ENCODE data around the gene PRXL2C.
"Not testable (repeated sequence)": the region's sequence is repeated elsewhere in the genome, so short reads cannot be mapped to it uniquely, and the experiment has no call there.

The PRXL2C gene

DNA sequence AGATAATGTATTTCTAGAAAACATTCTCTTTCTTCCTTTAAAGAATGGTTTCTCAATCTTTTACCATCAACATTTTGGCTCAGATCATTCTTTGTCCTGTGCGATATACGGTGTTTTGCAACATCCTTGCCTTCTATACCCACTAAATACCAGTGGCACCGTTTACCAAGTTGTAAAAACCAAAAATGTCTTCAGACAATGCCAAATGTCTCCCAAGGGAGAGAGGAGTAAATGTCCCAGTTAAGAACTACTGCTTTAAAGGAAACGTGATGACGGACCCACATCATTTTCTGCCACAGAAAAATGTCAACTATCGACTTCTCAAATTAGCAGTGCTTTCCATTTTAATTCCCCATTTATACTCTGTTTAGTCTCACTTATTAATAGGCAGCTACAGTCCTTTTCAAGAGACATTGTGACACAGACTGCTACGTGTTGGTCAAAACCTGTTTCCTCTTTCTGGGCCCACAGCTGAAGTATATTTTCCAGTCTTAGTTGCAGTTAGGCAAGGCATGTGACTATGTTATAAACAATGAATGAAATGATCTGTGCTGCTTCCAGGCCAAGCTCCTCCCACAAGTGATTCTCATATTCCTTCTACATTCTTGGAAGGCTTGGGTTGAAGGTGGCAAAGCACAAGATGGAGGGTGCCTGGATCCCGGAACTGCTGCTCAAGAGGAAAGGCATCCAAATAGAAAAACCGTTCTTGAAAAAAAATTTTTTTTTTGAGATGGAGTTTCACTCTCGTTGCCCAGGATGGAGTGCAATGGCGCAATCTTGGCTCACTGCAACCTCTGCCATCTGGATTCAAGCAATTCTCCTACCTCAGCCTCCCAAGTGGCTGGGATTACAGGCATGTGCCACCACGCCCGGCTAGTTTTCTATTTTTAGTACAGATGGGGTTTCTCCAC lies 8.8 kb downstream of the PRXL2C start:
- no peak for DNase-seq

DNA sequence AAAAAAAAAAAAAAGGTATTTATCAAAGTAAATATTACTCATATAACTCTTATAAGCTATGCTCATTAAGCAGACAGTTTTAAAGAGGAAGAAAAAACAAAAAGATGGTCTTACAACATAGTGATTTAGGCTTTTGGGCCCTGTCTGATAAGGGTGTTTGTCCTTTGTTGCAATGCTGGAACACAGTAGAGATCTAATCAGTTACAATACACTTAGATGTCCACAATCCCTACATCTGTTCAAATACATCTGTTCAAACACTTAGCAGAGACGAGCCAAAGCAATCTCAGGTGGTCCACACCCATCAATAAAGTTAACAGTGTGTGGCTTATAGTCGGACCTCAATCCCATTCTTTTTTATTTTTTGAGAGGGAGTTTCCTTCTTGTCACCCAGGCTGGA lies 11.0 kb downstream of the PRXL2C start:
- DNase-seq, result peak; percentile 4 to 66

DNA sequence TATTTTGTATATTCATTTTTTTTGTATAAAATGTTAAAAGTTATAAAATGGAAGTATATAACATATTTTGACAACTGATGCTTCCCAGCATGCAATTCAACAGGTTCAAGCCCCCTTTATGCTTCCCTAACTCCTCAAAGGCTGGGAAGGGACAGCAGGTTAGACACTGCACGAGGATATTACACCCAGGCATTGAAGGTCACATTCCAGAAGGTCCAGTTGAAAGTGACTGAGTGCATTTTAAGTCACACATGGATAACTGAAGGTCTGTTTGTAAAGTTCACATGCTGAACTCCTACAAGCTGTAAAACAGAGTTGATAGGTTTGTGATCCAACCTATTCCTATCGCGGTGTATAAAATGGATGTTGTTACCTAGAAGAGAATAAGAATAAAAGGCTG lies 13.6 kb downstream of the PRXL2C start:
- DNase-seq, result no peak

DNA sequence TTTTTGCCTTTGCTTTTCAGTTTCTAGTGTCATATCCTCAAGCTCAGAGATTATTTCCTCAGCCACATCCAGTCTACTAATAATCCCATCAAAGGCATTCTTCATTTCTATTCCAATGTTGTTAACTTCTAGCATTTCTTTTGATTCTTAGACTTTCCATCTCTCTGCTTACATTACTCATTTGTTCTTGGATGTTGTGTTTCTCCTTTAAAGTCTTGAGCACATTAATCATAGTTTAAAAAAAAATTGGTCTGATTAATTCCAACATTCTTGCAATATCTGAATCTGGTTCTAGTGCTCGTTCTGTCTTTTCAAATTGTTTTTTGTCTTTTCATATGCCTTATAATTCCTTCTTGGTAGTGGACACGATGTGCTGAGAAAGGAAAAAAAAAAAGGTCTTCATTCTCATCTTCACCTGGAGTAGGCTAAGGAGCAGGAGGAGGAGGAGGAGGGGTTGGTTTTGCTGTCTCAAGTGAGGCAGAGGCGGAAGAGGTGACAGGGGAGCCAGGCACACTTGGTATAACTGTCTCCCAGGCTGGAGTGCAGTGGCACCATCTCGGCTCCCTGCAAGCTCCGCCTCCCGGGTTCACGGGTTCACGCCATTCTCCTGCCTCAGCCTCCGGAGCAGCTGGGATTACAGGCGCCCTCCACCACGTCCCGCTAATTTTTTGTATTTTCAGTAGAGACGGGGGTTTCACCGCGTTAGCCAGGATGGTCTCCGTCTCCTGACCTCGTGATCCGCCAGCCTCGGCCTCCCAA lies 16.3 kb downstream of the PRXL2C start:
- DNase-seq, result no peak

DNA sequence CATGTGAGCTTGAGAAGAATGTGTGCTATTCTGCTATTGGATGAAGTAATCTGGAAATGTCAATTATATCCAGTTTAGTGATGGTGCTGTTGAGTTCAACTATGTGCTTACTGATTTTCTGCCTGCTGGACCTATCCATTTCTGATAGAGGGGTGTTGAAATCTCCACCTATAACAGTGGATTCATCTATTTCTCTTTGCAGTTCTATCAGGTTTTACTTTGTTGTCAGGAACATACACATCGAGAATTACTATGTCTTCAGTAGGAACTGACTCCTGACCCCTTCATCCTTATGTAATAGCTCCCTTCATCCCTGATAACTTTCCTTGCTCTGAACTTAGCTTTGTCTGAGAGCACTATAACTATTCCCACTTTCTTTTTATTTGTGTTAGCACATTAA lies 18.7 kb downstream of the PRXL2C start:
- no peak for DNase-seq

DNA sequence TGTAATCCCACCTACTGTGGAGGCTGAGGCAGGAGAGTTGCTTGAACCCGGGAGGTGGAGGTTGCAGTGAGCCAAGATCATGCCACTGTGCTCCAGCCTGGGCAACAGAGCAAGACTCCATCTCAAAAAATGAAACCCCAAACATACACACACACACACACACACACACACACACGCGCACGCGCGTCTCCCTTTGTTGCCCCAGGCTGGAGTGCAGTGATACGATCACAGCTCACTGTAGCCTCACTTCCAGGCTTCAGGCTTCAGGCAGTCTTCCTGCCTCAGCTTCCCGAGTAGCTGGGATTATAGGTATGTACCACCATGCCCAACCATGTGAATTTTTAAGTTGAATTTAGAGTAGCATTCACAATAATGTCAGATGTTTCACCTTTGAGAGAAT lies 21.5 kb downstream of the PRXL2C start:
- not testable (repeated sequence) for DNase-seq

DNA sequence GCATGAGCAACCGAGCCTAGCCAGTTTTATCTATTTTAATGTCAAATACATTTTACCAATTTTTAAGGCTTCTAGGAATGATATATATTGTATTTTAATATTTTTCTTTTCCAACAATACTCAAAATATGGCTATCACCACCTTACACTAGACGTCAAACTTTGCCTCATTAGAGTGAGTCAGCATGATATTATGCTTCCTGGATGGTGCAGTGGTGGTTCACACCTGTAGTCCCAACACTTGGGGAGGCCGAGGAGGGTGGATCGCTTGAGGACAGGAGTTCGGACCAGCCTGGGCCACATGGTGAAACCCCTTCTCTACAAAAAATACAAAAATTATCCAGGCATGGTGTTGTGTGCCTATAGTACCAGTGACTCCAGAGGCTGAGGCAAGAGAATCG lies 28.2 kb downstream of the PRXL2C start:
- DNase-seq, result no peak

DNA sequence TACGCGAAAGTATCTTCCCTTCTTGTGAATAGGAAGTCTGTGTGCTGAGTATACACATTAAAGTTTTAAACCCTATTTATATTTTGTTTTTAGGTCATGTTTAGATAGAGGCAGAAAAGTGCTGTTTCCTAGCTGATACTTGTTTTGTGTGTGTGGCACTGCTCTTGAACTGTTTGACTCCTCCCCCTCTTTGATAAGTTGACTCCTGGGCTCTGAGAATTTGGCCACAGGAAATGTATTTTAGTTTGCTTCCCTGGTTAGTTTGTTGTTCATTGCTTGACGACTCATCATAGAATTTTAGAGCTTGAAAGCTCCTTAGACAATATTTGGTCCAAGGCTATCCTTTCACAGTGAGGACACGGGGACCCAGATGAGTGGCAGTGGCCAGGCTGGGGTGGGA lies 33.5 kb downstream of the PRXL2C start:
- no peak for DNase-seq

DNA sequence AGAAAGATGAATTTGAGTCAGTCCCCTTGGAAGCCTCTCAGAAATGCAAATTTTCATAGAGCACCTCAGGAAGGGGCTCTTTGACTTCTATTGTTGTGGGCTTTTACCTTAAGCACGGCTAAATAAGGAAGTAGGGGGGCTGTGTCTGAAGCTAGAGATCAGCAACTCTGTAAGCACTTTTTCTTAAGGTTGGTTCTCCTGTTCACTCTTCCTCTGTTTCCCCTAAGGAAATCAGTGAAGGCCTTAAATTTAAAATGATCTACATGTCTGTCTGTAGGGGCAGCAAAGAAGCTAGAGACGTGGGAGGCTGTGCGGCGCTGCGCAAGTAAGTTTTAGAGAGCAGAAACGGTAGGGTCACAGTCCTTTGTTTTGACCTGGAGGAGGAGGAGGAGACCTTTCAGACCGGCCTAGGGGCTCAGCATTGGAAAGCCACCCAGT lies 34.3 kb downstream of the PRXL2C start:
- no peak for DNase-seq

DNA sequence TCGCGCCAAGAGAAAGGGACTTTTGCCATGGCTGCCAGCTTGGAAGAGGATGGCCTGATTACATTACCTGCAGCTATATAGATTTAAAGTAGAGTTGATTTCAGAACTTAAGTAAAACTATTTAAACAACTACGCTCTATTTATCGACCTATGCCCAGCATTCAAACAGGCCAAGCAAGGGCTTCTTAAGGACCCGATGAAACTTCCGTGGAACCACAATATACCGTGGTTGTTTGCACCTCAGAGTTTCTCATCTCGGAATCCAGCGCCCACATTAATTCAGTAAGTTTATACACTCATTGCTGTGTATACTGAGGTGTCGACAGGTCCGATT lies 35.0 kb downstream of the PRXL2C start:
- no peak for DNase-seq

DNA sequence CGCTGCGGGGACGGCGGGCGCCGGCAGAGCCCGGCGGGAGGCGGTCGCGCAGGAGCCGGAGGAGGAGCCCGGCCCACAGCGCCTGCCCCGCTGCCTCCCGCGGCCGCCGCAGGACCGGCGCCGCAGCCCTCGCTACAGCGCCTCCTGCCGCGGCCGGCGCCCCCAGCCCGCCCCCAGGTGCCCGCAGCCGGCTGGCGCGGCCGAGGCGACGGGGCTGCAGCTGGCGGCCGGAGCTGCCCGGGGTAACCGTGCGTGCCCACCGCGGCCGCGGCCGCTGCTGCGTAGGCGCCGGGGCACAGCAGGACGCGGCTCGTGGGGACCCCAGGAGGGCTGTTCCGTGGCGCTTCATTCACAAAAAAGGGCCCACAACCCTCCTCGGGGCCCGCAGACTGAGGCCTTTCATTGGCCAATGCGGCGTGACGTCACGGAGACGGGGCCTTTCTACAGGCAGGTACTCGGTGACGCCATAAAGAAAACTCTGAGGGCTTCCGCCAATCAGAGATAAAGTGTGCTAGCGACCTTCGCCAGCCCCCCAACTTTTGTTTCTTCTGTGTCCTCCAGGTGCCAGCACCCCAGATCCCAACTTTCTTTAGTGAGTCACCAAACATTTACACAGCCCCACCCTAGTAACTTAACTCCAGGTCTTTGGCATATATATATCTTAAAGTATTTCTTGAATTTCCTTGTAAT lies 35.5 kb downstream of the PRXL2C start, which contains the start of gene CDC14B:
Gene CDC14B (minus strand): TSS at position 353 of the 690 bp plus-strand sequence. CDS start 465 bp downstream, outside the sequence.
- peak; percentile 89 to 91 for DNase-seq

DNA sequence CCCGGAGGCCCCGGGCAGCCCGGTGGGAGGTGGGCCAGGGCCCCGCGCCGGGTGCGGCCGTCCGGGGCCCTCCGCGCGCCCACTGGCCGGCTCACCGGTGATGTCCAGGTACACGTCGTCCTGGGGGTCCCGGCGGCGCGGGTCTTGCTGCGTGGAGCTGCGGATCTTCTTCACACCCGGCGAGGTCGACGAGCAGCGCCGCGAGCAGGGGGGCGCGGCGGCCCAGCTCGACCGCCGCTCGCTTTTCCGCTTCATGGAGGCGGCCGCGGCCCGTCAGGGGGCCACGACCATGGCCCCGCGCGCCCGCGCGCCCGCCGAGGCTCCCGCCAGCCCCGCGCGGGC lies 36.0 kb downstream of the PRXL2C start:
- DNase-seq, result no peak

DNA sequence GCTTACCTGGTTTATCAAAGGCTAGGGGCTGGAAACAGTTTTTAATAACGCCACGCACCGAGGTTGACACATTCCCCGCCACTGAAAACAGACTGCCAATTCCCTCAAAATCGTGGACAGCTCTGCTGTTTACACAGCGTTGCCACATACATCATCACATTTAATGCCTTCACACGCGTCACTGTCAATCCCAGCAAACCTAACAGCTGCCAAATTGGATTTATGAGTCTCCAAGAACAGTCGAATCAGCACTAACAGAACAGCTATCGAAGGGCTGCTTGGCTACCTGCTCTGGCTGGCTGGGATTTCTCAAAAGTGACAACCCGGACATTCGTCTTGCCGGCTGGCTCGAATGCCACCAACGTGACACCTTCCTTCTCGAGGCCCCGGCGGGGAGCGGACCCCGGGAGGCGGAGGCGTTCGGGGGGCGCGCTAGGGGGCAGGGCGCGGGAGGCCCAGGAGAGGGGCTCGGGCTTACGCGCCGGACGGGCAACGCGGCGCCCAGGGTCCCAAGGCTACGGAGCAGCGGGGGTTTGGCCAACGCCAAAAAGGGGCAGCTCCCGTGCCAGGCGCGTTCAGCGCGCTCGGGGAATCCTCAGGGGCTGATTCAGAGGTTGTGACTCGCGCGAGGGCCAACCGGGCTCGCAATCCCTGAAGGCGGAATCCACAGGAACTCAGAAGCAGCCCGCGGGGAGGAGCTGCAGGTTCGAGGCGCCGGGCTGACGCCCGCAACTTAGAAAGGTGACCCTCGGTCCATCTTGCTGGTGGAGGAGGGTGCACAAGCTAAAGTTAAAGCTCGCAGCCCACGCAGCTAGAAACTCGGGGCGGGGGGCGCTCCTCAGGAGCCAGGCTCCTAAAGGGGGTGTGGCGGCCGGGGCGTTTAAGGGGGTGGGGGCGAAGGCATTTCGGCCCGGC lies 36.7 kb downstream of the PRXL2C start:
- DNase-seq, result peak; percentile 3 to 20

DNA sequence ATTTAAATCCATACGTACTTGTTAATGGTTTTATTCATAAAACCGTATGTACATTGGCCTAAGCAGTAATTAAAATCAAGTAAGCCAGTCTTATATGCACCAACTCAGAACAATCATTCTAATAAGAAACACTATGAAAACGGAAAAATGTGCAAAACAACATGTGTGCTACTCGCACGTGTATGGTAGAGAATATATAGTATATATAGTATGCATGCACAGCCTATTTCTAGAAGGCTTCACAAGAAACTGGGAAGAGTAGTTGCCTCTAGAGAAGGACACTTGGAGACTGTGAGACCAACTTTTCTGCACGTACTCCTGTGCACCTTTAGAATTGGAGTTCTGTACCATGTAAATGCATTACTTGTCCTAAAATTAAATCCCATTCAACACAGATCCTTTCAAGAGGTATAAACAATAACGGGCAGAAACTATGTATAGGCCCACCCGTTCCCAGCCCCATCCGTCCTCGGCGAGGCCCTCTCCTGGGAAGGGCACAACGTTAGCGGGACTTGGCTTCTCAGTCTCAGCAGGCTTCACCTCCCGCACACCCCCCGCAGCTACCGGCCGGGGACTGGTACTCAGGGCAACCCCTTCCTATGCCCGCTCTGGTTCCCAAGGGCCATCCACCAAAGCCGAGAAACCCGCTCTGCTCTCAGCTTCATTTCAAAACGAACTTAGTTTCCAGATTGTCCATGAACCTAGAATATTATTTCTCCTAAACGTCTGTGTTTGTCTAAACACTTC lies 37.5 kb downstream of the PRXL2C start:
- no peak for DNase-seq

DNA sequence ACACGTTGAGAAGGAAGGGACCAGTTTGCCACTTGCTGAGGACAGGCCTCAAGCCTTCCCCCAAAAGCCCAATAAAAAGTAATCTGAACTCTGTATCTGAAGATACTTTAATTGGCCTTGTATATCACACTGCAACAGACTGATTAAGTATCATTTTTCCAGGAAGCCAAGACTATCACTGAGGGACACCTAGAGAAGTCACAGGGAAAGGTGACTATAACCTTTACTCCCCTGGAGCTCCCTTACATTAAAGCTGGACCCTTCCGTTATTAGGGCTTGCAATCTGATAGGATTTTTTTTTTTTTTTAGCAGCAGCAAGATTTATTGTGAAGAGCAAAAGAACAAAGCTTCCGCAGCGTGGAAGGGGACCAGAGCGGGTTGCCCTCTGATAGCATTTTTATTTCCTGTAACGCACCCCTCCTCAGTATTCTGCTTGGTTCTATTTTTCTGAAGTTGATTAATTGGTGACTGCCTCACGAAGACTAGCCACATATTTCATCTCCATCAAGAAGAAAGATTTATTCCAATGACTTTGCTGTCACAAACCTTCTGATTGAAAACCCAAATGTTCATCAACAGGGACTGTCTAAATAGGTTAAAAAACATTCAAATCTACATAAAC lies 38.2 kb downstream of the PRXL2C start:
- no peak for DNase-seq

DNA sequence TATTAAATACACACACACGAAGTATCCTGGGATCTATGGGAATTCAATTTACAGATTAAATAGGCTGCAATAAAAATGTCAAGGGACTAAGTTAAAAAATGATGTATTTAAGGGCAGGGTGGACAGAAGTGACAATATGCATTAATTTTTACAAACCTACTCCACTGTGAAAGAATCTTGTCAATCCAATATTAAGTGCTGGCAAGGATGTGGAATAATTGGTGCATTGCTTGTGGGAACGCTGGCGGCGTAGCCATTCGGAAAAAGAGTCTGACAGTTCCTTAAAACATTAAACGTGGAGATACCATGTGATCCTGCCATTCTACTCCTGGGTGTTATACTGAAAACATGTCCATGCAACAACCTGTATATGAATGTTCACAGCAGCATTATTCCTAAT lies 39.7 kb downstream of the PRXL2C start:
- DNase-seq, result no peak

DNA sequence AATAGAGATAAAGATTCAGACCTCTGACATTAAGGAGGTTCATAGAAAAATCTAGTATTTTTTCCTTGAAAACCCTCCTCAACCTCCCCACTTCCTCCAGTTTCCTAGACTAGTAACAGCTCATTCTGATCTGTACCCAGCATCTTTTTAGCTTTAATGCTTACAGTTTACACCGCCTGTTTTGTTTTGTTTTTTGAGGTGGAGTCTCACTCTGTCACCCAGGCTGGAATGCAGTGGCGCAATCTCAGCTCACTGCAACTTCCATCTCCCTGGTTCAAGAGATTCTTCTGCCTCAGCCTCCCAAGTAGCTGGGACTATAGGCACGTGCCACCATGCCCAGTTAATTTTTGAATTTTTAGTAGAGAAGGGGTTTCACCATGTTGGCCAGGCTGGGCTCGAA lies 40.5 kb downstream of the PRXL2C start:
- DNase-seq, result not testable (repeated sequence)

DNA sequence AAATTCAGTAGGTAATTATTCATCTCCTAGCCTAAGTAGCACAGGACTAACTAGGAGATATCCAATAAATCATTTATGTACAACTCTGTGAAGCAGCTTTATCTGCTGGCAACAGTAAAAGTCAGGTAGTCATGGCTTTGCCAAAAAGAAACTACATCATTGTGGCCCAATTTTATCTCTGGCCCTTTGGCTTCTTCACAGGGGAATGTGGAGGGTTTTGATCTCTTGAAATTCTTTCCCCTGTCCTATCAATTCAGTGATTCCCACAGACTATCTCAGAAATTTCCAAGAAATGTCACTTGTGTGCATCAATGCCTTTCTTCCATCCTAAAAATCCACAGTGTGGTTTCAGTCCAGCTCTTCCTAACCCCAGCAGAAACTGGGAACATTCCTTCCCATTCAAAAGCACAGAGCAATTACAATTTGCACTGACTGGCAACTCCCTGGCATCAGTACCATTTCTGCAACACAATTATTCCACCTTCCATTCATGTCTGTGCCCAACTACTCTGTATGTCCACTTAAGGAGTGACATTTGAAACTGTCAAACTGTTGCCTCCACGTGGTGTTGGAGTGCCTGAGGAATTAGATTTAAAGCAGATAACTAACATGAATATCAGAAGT lies 42.0 kb downstream of the PRXL2C start:
- DNase-seq, result no peak

DNA sequence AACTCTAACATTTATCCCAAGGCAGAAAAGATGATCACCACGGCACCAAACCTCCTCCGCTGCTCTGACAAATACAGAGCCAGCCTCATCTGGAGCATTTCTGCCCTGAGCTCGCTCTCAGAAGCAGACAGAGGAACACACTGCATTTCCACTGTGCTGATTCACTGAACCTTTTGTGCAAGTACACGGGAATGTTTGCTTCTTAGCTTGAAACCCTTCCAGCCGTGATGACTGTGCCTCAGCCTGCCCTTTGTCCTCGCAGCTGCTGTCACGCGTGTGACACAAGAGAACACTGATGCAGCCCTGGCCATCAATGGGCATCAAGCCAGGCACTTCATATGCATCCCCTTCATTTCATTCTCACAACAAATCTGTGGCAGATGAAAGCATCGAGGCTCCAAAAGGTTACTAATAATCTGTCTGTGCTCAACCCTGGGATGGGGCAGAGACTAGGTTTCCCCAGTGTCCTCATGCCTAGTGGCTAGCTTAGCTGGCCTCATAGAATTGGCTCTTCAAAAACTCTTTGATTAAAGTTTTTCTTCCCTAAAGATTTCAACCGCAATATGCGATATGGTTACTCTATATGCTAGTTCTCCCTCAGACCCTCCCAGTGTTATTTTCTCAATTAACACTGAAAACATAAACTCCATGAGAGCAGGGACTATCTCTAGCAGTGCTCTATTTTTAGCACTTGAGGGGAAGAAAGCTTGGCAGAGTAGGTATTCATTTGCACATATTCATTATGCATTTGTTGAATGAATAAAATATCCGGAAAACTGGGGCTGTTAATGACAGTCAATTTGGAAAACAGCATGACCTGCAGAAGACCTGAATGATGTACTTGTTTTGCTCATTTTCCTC lies 42.8 kb downstream of the PRXL2C start:
- peak; percentile 61 to 79 for DNase-seq

DNA sequence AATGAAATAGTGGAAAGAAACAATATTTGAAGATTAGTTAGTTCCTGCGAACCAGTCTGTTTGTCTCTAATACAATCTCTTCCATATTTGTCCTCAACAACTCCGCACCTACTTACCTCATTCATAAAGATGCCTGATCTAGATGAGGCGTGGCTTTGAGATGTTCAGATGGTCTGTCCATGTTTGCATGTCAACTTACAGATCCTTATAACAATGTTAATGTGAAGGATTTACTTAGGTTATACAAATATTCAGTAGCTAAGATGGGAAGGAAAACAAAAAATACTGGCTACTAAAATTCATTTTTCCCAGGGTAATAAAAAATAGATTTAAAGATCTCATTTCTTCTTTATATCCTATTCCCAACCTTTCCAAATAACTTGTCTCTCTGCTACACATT lies 43.8 kb downstream of the PRXL2C start:
- DNase-seq, result no peak
